Testis (tissue), 3 donors: ENCODE data around the gene POLE. TPM values are rescaled to one million over a fixed set of nuclear protein-coding genes. Genes with fewer than 3 reads are reported as not detected.

Experiments
- DNase-seq: peaks from one replicate; pipeline ENCODE4 v3.0.0-alpha.2; 2019
- H3K27ac ChIP-seq, 2 donors: fragments of 200-600 bp; sonication (generic); one replicate each; pipeline ENCODE4 v1.5.1; 2019
- H3K27me3 ChIP-seq: fragments of 200-600 bp; sonication (generic); one replicate; pipeline ENCODE4 v1.5.1; 2019
- H3K36me3 ChIP-seq: fragments of 200-600 bp; sonication (generic); one replicate; pipeline ENCODE4 v1.5.1; 2017; ENCODE audit warnings: low read depth; ENCODE audit errors: missing control alignments
- H3K4me1 ChIP-seq: fragments of 200-600 bp; sonication (generic); one replicate; pipeline ENCODE4 v1.5.1; 2019
- H3K4me3 ChIP-seq, 2 donors: fragments of 200-600 bp; sonication (generic); one replicate each; pipeline ENCODE4 v1.5.1; 2017 to 2019
- H3K9me3 ChIP-seq: fragments of 200-600 bp; sonication (generic); one replicate; pipeline ENCODE4 v1.5.1; 2017
- CTCF ChIP-seq, 3 experiments: fragments of 450-650 bp in 2 of 3; fragments of 200-600 bp in 1 of 3; sonication (generic) in 1 of 3; IDR thresholded peaks; one replicate each; pipeline ENCODE4 v1.5.1; 2016 to 2019; ENCODE audit warnings: antibody characterized with exemption in 3 of 3, mild to moderate bottlenecking in 2 of 3, moderate library complexity in 1 of 3
- POLR2A ChIP-seq: fragments of 450-650 bp; IDR thresholded peaks from one replicate; pipeline ENCODE4 v1.6.1; 2017; ENCODE audit warnings: antibody characterized with exemption, mild to moderate bottlenecking, moderate library complexity
- WGBS, 2 donors: methylation state at CpG; one replicate each; pipeline ENCODE4 v1.1.5; 2018; 5-methylcytosine and 5-hydroxymethylcytosine counted together
- intact Hi-C: fragments of 100-400 bp; cut with DNase I; formaldehyde crosslinking; loops from one replicate; pipeline ENCODE4 v1.15.1; 2023; ENCODE audit warnings: low total_unique reads
- polyA plus RNA-seq: library from polyadenylated mRNA; stranded (reverse); fragments of 350-450 nt; fragmentation: Illumina TruSeq; extraction: RNeasy Lipid Tissue Mini Kit (QIAGEN cat#74804); gene quantifications from one replicate; pipeline ENCODE4 v1.2.3, GENCODE V29; 2014; ENCODE audit warnings: low read depth, low replicate concordance; ENCODE audit not compliant: insufficient read depth
- total RNA-seq, 2 donors: library from RNA; depleted of rRNA; stranded (reverse); fragments of >200 nt; gene quantifications; one replicate each; pipeline ENCODE4 v1.2.3, GENCODE V29; 2016

The POLE gene
- total and polyA plus RNA-seq, 3 donors from 2014 or later: 76.8 to 288 (median 123) TPM

GRCh38 chr12:132642846-132643835 is 44.0 kb downstream of the POLE start:
- Histone ChIP-seq H3K27ac (no peak overlapping the region), H3K9me3 (no peaks in the 10 kb centered on the region), H3K4me3 (no peak overlapping the region), H3K36me3 (no peaks in the 10 kb centered on the region), H3K4me1 (no peaks in the 10 kb centered on the region), H3K27me3 (no peaks in the 10 kb centered on the region)
- no peak for DNase-seq
- TF ChIP-seq POLR2A: no peak
- TF ChIP-seq CTCF (IDR thresholded peaks at IDR 0.05): no peak
- intact Hi-C loops: no loop called here
- WGBS, 2 donors: 92 to 95% methylated on average over 11 to 30 of the region's 30 CpGs

- TF ChIP-seq POLR2A: no peak
- no peak for TF ChIP-seq CTCF (IDR thresholded peaks at IDR 0.05)
- no peak for DNase-seq
- H3K9me3 ChIP-seq: no peaks in the 10 kb centered on the region
- 95 to 96% methylated on average over 9 to 28 of the region's 28 CpGs for WGBS, 2 donors
- H3K27me3 ChIP-seq: no peaks in the 10 kb centered on the region
- no peak overlapping the region for H3K4me3 ChIP-seq
- no peaks in the 10 kb centered on the region for H3K4me1 ChIP-seq
- H3K27ac ChIP-seq: no peak overlapping the region
- intact Hi-C loops: no loop called here
- H3K36me3 ChIP-seq: no peaks in the 10 kb centered on the region
Observed at GRCh38 chr12:132641811-132642650, 45.1 kb downstream of the POLE start.

GRCh38 chr12:132640936-132641335 is 46.2 kb downstream of the POLE start:
- no peaks in the 10 kb centered on the region for H3K4me1 ChIP-seq
- no peak for TF ChIP-seq POLR2A
- TF ChIP-seq CTCF (IDR thresholded peaks at IDR 0.05): no peak
- H3K36me3 ChIP-seq: no peaks in the 10 kb centered on the region
- H3K9me3 ChIP-seq: no peaks in the 10 kb centered on the region
- no peak overlapping the region for H3K4me3 ChIP-seq
- intact Hi-C loops: no loop called here
- WGBS, 2 donors: 78 to 90% methylated on average over 10 of the region's 10 CpGs
- no peak for DNase-seq
- no peak overlapping the region for H3K27ac ChIP-seq
- H3K27me3 ChIP-seq: no peaks in the 10 kb centered on the region

GRCh38 chr12:132639956-132640520 is 47.1 kb downstream of the POLE start:
- no peak for DNase-seq
- TF ChIP-seq CTCF (IDR thresholded peaks at IDR 0.05) (no peak), POLR2A (no peak)
- H3K4me3 ChIP-seq: no peak overlapping the region
- no peaks in the 10 kb centered on the region for H3K27me3 ChIP-seq
- no peaks in the 10 kb centered on the region for H3K4me1 ChIP-seq
- no peaks in the 10 kb centered on the region for H3K36me3 ChIP-seq
- intact Hi-C loops: no loop called here
- 91 to 94% methylated on average over 7 to 12 of the region's 12 CpGs for WGBS, 2 donors
- no peaks in the 10 kb centered on the region for H3K9me3 ChIP-seq
- no peak overlapping the region for H3K27ac ChIP-seq
